Dermis blood vessel endothelial cell (primary cell): ENCODE measurements around the gene FABP2. TPM values are rescaled to one million over a fixed set of nuclear protein-coding genes. Genes with fewer than 3 reads are reported as not detected.
"Not testable (repeated sequence)": the region's sequence is repeated elsewhere in the genome, so short reads cannot be mapped to it uniquely, and the experiment has no call there.

ENCODE experiments used
- DNase-seq: peaks from one replicate; pipeline ENCODE4 v3.0.0; 2010
- total RNA-seq: library from RNA; depleted of rRNA; stranded (reverse); fragments of >200 nt; gene quantifications from 2 replicates; pipeline ENCODE4 v1.2.3, GENCODE V29; 2014

FABP2 gene
- total RNA-seq, result not detected in 2 replicates

DNA sequence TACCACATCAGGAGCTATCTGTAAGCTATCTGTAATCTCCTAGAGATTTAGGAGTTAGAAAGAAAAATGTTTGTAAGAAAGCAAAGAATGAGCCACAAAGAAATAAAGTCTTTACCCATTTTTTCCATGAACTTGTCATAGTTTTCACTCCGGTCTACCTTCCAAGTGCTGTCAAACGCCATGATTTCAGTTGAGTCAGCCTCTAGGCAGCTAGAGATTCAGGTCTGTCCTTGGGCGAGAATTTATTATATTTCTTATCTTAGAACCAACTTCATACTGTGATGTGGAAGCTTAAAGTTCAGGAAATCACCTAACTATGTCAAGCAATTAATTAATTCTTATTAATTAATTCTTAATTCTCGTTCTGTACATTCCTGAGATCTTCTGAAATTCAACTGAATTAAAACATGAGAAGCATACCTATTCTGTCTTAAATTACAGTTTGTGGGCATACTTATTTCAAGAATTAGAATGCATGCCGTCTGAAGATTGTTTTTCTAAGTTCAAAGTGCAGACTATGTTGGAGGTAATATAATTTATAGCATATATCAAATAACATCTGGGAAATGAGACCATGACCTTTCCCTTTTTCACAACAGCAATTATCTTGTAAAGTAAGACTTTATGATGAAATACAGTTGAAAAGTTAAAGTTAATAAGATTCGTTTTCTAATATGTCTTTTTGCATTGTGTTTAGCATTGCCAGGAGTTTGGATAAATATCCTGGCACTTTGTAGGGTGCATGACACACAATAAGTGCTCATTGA is at the start of gene FABP2:
TSS of gene FABP2 (minus strand) at position 218 of the 767 bp plus-strand sequence. CDS start at position 182, 36 bp downstream.
- no peak for DNase-seq

DNA sequence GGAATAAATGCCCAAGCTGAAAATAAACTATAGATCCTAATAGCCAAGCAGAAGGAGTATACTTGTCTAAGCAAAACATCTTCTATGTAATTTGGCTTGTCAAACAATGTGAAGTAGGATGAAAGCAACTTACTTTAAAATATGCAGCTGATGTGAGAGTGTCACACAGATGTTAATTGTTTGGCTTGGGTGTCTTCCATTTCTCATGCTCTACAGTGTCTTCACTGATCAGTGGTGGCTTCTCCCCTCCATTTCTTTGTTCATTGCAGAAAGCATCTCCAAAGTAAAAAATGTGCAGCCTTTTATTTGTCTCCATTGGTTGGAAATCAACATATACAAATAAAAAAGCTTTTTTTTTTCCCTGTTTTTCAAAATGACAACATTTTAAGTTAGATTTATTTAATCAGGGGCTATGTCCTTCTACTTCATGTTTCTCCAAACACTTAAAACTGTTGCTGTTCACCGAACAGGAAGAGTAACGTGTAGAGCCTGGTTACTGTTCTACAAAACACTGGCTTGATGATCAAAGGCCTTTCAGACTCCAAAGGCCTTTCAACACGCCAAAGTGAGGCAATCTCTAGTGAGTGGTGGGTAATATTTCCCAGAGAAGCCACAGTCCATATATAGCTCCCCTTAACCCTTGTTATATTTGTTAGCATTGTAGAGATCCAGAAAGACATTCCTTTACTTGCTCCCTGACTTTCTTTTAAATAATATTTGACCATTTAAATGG is 49.2 kb upstream of the FABP2 start:
- DNase-seq, result not testable (repeated sequence)

DNA sequence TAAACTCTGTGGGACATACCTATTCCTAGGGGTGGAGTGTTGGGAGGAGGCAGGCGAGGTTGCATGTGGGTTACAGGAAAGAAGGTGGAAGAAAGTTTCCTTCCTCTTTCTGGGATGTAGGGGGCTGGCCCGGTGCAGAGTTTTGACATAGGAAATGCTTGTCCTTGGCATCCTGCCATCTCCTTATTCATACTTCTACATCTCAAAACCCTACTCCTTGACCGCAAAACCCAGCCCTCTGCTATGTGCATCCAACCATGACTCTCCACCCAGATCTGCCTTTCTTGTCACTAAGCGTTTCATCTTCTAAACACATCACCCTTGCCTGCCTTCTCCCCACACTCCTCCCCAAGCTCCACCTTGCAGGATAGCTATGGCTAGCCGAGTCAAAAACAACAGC is 48.5 kb upstream of the FABP2 start:
- peak; percentile 29 for DNase-seq

DNA sequence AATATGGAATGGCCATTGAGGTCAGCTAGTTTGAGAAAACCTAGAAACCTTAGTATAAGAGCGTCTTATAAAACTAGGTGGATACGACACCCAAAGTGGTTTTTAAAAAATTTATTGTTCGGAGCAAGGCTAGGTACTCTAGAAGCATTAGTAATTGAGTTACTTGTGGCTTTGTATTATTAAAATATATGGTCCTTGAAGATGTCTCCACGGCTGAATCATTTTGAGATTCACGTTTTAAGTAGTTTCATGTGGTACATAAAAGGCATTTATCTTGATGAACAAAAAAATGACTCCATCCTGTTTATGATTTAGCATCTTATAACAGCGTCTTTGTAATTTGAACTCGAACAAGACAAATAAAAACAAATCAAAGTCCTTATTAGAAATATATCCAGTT is 44.9 kb upstream of the FABP2 start:
- DNase-seq, result not testable (repeated sequence)

DNA sequence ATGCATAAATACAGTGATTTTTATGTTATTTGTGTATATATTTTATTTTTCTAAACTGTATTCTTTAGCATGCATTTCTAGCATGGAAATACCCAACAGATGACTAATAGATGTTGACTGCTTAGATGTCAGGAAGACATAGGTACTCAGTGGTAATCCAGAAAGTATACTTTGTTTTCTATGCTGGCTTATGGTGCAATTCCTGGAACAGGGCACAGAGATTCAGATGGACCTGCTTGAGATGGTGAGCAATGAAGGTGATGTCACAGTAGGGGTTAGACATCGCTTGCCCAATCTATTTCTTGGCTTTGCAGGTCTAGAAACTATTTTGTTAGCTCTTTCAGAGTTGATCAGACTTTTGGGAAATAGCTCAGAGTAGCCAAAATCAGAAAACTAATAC is 42.3 kb upstream of the FABP2 start:
- DNase-seq, result not testable (repeated sequence)

DNA sequence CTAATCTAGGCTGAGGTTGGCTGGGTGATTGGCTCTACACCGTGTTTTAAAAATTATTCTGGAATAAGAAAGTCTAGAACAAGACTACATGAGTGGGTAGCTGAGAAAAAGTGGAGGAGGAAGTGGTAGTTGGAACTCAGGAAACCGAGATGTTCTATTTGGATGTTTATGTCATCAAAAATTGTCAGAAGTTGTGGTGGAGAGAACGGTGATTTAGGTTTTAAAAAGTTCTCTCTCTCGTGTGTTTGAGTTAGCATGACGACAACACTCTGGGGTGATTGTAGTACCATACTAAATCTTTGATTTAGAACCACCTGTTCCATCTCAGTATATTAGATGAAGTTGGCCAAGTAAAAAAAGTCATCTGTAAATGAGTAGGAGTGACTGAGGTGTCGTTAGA is 41.4 kb upstream of the FABP2 start:
- DNase-seq, result not testable (repeated sequence)

DNA sequence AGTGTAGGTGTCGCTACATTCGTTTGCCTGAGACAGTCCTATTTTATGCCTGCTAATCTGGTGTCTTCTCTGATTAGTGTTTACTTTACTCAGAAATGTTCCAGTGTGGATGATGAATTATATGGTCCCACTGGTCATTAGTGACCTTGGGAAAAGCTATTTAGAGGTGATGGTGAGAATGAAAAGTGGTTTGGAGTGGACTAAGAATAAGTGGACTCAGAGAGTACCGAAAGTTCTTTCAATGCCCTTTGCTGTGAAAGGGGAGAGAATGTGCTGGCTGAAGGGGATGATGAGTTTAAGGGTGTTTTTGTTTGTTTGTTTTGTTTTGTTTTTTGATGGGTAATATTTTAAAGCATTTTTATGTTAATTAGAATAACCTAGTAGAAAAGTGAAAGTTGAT is 40.5 kb upstream of the FABP2 start:
- not testable (repeated sequence) for DNase-seq

DNA sequence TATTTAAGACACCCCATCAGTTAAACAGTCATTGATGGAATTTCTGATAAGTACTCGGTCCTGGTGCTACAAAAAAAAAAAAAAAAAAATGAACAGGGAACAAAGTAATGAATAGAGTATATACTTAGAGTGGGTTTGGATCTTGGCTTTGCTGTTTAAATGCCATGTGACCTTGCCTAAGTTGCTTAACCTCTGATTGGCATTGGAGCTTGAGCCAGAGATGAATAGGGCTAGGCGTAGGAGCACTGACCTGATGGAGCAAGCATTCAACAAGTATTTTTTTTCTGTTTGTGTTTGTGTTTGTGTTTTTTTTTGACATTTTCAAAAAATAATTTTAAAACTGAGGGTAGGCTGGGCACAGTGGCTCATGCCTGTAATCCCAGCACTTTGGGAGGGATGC is 37.9 kb upstream of the FABP2 start:
- not testable (repeated sequence) for DNase-seq

DNA sequence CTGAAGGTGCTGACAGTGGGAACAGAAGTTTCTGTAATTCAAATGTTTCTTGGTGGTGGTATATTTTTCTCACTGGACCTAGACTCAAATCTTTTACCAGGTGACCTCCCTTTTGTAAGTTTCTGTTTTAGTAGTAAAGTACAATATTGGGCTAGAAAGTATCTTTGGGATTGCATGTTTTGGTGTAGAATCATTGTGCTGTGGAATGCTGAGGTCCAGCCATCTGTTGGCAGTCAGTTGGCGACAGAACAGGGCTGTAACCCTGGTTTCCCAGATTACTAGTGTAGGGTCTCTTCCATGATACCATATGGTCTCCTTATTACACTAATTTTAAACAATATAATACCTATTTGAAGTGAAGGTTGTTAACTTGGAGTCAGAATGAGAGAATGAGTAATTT is 34.9 kb upstream of the FABP2 start:
- DNase-seq, result not testable (repeated sequence)

DNA sequence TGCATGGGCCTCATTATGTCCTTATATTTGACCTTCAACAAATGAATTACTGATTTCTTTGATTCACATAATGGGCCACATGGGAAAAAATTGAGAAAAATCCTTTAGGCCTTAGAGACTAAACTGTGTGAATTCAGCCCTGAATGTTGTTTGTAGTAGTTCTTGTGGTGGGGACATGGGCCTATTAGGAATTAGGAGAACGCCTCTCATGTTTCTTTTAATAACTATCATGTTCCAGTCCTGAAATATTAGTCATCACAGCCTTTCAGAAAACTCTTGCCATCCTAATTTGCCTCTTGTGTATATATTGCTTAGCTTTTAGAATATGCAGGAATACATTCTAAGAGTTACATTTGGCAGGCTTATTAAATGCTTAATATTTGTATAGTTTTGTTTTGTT is 34.1 kb upstream of the FABP2 start:
- not testable (repeated sequence) for DNase-seq

DNA sequence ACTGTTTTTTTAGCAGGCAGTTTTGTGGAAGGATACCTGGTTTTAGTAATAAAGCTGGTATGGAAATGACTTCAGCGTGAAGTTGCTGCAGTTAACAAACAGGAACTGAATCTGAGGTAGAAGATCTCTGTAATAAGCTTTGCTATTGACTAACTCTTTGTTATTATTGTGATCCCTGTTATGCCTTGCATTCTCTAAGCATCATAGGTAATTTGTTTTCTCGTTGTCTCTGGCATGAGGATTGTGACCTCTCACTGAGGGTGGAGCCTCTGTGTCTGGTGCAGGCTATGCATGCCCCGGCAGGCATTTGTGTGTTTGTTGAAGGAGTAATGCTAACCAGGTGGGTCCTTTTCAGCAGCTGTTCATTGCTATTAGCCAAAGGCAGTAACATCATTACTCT is 31.4 kb upstream of the FABP2 start:
- DNase-seq, result not testable (repeated sequence)

DNA sequence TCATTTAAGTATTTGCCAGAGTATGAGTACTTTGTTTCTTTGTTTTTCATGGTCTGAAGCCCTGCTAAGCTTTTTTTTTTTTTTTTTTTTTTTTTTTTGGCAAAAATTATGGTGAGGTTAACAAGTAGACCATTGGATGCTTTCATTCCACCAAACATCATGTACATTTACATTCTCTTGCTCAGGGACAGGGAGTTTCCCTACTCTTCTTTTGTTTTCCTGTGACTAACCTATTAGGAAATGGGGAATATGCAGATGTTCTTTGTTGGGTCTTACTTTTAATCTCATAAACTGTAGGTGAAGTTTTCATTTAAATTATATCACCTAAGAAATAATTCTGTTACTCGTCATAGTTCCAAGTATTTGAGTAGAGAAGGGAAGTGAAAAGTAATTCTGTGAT is 26.2 kb upstream of the FABP2 start:
- not testable (repeated sequence) for DNase-seq

DNA sequence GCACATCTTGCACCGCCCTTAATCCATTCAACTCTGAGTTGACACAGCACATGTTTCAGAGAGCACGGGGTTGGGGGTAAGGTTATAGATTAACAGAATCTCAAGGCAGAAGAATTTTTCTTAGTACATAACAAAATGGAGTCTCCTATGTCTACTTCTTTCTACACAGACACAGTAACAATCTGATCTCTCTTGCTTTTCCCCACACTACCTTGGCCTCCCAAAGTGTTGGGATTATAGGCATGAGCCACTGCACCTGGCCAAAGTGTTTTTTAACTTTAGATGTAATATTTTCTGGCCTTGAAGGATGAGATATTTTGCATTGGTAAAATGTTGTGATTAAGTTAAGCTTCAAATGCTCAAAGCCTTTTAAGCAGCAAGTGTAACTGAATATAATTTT is 21.4 kb upstream of the FABP2 start:
- not testable (repeated sequence) for DNase-seq

DNA sequence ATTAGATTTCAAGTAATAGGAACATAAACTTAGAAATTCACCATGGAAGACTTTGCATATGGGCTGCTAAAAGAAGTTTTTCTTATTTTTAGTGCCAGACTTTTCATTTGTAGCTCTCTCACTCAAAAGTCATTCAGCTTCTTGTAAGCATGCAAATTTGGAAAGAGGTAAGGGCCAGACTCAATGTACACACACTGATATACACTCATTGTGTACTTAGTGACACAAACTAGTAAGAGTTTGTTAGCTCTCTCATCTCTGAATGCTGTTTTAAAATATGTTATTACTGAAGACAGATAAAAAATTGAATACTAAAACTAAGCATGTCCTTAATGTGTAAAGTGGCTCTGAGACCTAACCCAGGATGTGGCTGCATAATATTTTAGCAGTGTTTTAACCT is 18.0 kb upstream of the FABP2 start:
- DNase-seq, result not testable (repeated sequence)

DNA sequence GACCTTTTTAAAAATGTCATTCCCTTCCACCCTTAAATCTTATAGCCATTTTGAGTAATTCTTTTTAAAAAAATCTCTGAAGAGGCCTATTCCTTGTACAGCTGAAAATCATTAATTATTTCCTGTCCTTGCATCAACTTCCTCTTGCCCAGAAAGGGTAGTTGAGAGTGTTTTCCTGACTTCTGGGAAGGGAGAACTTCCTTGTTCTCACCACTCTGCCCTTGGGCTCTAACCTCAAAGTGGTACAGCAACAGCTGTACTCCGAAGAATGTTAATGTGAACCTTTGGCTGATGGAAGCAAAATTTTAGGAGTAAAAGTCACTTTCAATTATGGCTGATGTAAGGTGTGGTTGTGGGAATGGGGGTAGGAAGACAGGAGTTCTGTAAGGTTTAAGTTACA is 15.1 kb upstream of the FABP2 start:
- DNase-seq, result peak; percentile 60

DNA sequence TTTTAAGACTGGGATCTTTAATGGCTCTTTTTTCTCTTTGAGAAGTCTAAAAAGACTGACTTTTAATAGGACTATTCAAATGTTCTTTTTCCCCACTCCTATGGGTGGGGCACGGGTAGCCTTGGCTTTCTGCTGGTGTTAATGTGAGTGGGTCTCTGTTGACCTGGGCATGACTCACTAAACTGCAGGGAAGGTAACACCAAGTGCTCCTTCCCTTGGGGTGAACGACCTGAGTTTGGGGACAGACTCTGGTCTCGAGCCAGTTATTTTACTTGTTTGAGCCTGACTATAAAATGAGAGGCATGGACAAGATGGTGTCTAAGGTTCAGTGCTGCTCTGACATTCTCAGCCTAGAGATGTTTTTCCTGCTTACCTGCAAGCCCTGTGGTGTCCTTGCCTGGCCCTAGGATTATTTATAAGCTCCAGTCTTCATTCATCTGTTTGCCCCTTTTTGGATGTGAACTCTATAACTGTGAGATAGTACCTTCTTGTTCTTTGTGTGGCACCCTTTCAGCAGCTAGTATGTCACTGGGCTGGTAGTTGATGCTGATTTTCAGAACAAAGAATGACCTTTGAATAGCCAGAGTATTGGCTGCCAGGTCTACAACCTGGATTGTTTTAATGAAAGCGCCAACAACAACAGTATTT is 14.5 kb upstream of the FABP2 start:
- not testable (repeated sequence) for DNase-seq

DNA sequence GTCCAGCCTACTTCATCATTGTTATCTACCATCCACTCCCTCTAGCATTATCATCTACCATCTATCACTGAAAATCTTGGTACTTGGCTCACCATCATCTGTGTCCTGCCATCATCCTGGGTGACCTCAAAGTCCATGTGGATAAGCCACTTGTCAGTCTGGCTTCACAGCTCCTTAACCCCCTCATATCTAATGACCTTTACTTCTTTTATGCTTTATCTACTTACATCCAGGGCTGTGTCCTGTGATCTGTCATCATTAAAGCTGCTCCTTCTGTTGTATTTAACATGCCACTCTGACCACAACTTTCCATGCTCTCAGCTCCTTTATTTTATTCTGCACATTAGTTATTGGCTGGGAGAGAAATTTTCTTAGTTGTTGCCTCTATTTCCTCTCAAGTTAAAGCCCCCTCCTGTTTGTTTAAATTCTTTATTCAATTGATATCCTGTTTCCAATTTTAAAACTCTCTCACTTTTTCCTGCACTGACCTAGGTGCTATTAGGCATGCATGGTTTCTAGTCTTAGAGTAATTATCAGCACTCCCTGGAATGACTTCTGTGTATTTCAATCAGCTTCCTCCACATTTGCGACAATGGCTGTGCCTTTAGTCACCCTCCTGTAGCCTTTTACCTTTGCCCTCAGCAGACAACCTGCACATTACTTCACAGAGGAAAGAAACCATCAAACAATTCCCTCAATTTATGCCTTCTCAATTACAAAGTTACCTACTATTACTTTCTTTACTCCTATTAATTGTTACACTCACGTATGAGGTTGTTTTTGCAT is 8.1 kb upstream of the FABP2 start:
- DNase-seq, result no peak

DNA sequence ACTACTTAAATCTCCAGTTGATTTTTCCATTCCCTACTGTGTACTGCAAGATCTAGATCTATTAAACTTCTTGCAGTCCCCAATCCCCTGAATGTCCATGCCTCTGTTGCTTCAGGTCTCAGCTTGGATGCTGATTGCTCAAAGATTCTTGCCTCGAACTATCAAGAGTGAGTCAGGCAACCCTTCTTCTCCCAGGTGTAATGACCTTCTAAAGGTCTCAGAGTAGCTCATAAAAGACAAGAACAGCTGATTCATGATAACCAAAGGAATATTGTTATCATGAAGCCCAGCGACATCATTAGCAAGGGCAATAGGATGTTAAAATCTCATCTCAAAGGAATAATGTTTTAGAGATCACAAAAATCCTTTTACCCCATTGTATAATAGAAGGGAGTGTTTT is 6.8 kb upstream of the FABP2 start:
- DNase-seq, result no peak

DNA sequence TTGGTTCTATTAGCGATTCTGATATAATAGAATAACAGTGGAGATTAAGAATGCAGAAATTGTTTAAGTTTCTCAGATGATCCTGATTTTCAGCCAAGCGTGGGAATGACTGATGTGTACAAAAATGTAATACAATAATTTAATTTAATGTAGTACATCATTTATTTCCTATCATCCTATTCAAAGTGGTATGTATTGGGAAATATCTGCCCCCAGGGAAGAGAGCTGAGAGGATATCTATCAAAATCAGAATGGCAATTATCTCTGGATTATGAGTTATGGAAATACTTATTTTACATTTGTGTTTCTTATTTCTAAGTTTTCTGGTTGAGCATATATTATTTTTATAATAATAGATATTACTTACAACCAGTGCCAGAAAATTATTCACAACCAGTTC is 3.9 kb downstream of the FABP2 start:
- DNase-seq, result no peak

DNA sequence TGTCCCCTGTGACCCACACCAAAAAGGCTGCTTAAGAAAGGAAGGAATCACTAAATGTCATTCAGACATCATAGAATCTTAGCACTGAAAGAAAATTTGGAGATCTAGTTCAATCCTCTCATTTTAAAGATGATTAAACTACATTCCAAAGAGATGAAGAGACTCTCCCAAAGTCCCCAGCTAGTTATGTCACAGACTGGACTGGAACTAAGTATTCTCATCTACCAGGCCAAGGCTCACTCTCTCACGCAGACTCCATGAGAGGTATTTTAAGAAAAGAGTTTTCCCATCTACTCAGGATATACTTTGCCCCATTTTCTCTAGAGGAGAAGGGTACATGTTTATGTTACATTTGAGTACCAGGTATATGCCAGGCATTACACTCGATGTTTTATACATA is 6.9 kb downstream of the FABP2 start:
- no peak for DNase-seq

DNA sequence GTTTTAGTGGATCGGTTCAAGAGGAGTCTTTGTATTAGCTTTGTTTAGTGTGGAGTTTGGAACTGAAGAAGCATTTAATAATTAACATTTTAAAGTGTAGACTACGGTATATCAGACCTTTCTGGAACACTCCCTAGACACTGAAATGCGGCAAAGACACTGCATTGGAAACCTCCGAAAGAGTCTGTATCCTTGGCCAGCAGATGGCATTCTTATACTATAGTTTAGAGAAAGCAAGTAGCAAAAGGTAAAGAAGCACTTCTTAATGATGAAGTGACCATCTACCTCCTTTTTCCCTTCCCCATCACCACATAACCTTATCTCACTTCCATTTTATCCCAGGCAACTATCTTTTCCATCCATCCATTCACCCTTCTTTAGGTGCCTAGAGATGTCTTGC is 7.6 kb downstream of the FABP2 start:
- DNase-seq, result peak; percentile 69

DNA sequence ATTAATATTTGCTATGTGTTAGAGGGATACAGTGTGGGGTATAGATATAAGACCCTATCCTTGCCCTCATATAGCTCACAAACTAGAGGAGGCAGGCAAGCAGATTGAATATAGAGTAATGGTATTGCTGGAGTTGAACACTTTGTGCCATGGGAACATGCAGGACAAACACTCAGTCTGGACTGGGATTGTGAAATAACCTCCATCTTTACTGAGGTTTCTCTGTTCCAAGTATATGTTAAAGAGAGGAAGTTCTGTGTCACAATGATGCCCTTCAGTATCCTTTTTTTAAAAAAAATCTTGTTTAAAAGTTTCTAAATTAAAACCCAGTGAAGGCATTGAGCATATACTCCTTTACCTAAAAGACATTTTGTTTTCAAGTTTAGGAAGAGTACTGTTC is 8.7 kb downstream of the FABP2 start:
- DNase-seq, result no peak

DNA sequence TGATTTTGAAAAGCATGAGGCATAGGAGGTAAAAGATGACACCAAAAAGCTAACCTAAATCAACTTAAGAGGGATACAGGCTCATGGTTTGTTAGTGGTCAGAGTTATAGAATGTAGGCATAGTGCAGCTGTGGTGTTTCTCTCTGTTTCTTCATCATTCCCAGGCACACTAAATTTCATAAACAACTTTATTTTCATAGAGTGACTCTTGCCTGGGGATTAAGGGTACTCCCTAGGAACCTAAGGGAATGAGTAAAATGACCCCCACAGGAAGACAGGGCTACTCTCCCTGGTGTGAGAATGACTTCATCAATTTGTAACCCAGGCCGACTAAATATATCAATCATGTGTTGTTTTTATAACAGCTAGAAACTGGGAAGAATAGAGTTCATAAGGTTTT is 11.1 kb downstream of the FABP2 start:
- DNase-seq, result no peak
